Umbilical cord (tissue), 2 donors: Measurements from ENCODE around the gene DRD1. TPM values are rescaled to one million over a fixed set of nuclear protein-coding genes. Genes with fewer than 3 reads are reported as not detected.

ENCODE experiments used
- DNase-seq: peaks from one replicate; pipeline ENCODE4 v3.0.0-alpha.2; 2015; ENCODE audit warnings: low spot score
- total RNA-seq: library from RNA; depleted of rRNA; stranded (reverse); fragments of >200 nt; gene quantifications from one replicate; pipeline ENCODE4 v1.2.3, GENCODE V29; 2014; ENCODE audit warnings: low replicate concordance; ENCODE audit not compliant: insufficient read depth

Gene DRD1
- 2.4 TPM for total RNA-seq

DNA sequence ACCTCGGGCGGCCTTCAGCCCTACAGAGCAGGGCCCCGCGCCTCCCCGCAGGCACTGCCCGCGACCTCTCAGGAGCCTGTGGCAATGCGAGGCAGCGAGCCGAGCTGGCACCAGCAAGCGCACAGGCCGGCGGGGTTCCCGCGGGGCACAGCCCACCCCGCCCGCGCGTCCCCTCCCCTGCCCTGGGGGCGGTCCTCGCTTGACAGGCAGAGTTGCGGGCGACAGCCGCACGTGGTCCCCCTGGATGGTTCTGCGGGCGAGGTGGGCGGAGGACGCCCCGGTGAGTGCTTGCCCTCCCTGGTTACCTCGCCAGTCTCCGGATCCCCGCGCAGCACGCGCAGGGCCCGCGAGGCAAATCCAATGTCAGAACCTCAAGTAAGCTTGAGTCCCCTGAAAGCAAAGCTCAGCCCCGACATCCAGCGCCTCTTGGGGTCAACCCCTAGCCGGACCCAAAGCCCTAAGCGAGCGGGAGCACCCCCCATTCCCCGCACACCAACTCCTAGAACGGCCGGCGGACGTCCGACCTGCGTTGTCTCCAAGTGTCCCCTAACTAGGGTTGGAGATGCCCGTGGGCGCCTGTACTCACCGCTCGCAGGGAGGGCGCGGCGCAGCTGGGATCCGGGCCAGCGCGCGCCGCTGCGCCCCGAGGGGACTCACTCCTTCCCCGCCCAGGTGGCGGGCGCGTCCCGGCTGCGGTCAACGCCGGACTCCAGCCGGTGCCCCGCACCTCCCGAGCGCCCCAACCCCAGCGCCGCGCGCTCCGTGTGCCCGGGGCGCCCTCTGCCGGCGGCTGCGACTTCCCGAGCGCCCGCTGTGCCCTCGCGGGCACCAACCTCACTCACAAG is at the start of gene DRD1:
Gene DRD1 (minus strand): TSS at position 123 of the 845 bp plus-strand sequence. CDS start 1,083 bp downstream, outside the sequence.
- DNase-seq: peak; percentile 27

DNA sequence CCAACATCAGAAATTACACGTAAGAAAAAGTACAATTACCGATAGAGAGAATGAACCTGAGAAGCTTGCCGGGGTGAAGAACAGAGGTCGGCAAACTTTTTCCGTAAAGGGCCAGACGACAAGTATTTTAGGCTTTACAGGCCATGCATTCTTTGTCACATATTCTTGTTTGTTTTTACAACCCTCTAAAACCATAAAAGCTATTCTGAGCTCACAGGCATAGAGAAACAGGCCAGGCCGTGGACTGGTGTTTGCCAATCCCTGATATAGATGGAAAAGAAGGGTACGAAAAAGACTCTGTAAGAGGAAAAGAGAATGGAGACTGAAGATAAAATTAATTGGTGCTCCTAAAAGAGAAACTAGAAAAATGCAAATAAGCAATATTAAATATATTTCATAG is 49.7 kb upstream of the DRD1 start:
- no peak for DNase-seq

DNA sequence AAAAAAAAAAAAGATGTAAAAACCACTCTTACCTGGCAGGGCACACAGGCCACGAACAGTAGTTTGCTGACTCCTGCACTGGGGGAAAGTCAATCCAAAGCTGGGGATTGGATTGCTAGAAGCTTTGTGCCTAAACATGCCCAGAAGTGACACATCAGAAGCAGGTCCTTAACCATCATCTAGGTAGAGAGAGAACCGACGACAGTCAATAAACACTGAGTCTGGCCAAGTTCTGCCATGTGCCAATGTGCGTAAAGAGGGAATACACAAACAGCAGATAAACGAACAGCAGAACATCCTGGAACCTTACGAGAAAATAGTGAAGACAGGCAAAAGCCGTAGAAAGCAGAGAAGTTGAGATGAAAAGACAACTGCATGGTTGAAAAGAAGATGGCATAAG is 49.3 kb upstream of the DRD1 start:
- DNase-seq: no peak

DNA sequence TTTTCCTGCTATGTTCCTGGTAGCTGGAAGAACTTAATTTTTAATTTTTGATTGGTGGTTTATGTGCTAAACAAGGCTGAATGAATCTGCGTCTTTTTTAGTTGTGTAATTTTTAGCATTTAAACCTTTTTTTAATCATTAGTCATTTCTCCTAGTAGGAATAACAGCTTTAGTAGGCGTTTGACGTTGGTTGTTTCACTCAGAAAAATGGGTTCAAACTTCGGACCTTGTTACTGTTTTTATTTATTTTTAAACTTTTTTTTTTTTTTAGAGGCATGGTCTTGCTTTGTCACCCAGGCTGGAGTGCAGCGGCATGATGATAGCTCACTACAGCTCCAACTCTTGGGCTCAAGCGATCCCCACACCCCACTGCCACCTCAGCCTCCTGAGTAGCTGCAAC is 47.2 kb upstream of the DRD1 start:
- DNase-seq: no peak

DNA sequence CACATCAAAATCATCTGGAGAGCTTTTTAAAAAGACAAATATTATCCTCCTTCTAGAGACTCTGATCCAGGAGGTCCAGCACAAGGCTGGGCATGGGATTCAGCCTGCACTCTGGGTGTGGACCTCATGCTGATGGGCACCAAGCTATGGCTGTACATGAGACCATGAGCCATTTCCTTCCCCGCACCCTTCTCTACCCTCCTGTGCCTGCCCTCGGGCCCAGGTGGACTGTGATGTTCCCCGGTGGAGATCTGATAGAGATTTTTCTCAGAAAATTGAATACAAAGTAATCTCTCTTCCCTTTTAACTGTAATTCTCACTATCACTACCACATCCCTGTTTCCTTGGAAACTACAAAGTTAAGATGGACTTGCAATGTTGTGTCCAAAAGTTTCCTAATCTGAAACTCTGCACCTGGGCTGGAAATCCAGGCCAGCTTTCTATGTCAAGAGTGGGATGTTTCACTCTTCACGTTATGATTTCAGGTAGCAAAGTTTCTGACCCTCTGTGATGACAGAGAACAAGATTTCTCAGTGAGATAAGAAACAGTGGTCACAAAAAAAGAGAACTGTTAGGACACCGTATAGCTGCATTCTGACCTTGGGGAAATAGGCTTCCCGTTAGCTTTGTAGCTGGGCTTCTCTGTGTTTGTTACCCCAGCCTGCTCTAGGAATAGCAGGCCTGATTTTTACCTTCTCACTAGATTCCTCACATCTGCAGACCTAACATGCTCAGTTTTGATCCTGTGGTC is 45.9 kb upstream of the DRD1 start:
- no peak for DNase-seq

DNA sequence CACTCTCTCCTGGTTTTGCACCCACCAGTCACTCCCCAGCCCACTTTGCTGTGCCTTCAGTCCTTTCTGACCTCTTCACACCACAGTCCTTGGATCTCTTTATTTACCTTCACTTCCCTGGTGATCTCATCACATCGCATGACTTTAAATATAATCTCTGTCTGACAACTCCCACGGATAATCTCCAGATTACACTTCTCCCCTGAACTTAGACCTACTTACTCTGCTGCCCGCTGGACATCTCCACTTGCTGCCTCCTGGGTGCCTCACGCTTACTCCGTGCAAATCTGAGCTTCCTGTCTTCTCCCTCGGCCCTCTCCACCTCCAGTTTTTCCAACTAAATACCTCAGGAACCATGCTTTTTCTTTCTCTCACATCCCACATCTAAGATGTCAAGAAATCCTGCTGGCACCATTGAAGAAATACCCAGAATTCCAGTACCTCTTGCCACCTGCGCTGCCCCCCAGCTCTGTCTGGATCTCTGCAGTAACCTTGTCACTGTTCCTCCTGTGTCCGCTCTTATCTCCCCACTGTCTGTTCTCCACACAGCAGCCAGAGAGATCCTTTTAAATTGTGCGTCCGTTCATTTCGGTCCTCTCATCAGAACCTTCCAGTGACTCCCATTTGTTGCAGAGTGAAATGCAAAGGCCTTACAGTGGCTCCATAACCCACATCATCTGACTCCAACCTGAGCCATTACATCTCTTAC is 43.7 kb upstream of the DRD1 start:
- DNase-seq: no peak

DNA sequence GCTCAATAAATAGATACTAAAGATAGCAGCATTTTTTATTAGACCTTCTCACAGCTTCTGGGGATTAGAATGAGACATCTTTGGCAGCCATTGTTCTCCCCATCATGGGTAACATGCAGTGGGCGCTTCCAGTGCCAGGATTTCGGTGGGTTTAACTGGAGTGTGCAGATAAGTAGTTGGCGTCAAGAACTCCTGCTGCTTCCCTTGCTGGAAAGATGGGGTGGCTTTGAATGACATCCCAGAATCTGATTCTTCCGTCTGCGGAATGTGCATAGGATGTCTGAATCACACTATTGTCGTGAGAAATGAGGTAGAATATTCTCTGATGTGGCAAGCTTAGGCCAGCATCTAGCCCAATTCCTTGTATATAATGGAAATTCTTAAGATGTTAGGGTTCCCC is 41.6 kb upstream of the DRD1 start:
- no peak for DNase-seq

DNA sequence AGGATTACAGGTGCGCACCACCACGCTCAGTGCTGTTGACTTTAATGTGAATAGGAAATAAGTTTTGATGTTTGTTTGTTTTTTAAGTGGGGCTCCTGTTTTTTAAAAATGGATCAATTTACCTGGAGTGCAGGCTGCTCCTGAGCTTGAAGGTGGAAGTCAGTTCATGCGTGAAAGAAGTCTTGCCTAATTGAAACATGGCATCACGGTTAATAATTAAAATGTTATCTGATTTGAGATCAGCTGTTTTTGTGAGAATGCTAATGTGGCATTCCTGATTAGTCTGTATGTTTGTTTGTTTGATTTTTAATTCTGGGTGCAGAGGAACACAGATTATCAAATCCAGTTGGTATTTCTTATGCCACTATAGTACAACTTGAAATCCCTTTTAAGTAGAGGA is 40.8 kb upstream of the DRD1 start:
- no peak for DNase-seq

DNA sequence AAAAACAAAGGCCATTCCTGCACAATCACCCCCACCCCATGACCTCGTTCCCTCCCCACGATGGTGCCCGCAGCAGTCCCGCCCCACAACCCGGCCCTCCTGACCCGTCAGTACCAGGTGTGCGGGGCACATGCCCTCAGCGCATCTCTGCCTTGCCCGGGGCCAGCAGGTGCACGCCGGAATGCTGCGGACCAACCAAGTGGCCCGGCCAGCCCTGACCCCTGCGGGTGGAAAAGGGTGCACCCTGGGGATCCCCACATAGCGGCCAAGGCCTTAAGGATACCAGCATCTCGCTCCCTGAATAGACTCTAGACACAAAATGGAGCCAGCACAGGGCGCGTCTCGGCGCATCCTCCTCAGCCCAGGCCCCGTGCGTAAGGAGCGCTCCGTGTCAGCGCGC is 40.3 kb upstream of the DRD1 start:
- no peak for DNase-seq

DNA sequence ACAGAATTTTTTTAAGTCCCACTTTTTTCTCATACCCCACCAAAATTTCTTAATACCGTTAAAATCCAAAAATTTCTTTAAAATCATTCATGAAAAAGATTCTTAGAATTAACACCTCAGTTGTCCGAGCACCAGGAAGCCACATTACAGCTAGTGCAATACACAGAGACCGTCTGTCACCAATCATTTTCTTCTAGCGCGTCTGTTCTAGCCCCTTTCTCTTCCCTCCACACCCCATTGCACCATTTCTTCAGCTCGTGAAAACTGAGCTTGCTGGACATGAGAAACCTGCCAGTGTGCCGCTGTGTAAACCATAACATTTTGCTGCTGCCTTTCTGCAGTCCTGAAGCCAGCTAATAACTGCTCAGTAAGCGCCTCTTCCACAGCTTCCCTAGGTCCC is 39.4 kb upstream of the DRD1 start:
- DNase-seq: no peak

DNA sequence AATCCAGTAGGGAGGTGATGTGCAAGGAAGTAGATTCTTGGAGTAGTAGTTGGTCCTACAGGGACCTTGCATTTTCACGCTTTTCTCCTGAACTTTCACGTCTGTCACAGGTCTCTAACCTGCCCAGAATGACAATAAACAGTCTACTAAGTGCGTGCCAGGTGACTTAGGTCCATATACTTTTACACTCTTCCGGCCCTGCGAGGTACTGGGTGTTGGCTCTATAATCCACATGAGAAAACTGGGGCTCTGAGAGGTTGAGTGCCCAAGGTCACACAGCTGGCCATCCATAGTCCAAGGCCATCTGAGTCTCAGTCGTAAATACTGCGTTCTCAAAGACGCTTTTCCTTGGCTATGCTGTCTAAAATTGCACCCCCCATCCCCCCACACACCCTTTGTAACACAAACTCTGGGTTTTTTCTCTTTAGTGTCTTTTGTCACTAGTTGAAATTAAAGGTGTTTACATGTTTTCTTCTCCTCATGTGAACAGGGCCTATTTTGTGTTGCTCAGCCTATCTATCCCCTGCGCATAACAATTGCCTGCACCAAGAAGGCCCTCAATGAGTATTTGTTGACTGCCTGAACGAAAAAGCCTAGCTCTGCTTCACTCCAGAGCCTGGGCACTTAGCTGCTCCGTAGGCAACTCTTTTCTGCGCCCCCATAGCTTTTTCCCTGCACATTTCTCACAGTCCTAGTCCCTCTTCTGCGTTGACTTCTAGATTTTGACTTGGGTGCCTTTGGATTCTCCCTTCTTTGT is 35.3 kb upstream of the DRD1 start:
- no peak for DNase-seq

DNA sequence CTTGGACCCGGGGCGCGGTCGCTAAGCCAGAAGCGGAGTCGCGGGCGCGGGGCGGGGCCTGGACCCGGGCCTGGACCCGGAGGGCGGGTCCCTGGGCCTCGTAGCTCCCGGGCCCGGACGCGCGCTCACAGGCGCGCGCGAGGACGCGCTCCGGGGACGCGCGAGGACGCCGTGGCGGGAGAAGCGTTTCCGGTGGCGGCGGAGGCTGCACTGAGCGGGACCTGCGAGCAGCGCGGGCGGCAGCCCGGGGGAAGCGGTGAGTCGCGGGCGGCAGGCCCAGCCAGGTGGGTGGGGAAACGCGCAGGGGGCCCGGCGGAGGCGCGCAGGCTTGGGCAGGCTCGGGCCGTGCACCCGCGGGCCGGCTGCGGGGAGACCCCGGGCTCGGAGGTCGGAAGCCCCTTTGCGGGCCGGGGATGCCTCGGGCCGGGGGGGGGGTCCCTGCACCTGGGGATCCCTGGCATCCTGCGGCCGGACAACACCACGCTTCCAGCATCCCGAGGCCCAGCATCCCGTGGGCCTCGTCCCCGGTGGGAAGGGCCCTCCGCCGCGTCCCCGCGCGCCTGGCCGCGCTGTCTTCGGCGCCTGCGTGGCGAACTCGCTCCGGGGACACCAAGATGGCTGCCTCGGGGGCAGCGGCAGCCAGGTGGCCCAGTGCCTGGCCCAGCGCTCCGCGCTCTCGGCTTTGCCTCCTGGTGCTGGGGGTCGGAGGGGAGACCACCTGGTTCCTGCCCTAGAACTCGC is 34.6 kb upstream of the DRD1 start, which contains the start of gene SFXN1:
Gene SFXN1 (plus strand): TSS at position 177 of the 741 bp plus-strand sequence. CDS start 13,544 bp downstream, outside the sequence.
- peak; percentile 86 for DNase-seq

DNA sequence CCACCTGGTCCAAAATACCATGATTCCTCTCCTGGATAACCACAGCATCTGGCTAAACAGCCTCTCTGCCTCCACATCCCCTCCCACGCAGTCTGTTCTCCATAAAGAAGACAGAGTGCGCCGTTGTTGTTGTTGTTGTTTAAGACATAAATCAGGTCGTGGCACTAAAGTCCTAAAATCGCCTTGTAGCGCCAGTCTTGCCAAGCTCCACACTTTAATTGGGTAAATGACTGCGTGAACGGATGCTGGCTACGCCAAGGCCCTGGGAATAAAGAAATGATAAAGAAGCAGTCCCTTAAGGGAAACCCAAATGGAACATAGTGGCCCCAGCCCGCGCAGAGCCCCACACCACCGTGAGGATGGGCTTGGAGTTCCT is 34.0 kb upstream of the DRD1 start:
- DNase-seq: no peak

DNA sequence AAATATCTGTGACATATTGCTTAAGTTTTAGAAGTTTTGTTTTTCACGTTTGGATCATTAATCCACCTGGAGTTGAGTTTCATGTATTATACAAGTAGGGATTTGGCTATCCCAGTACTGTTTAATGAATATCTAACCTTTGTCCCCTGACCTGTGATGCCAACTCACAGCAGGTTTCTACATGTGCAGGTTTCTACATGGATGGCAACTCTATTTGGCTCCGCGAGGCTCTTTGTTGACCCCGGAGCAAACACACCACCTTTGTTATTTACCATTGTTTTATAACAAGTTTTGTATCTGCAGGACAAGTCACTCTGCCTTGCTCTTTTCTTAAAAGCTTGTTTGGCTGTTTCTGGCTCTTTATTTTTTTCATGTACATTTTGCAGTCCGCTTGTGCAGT is 33.5 kb upstream of the DRD1 start:
- no peak for DNase-seq

DNA sequence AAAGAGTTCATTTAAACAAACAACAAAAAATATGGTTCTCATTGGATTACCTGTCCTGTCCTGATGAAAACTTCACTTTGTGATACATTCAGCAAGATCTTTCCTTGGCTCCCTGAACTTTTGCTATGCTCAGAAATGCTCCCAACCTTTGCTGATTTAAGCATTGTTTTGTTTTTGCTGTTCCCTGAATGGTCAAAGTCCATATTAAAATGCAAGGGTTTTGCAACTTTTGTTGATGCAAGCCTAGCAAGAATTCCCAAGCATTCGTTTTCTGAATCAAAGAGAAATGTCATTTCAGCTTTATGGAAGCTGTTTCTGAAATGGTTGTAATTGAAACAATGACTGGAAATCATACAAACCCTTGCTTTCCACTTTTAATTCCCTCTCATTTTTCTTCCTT is 31.3 kb upstream of the DRD1 start:
- no peak for DNase-seq

DNA sequence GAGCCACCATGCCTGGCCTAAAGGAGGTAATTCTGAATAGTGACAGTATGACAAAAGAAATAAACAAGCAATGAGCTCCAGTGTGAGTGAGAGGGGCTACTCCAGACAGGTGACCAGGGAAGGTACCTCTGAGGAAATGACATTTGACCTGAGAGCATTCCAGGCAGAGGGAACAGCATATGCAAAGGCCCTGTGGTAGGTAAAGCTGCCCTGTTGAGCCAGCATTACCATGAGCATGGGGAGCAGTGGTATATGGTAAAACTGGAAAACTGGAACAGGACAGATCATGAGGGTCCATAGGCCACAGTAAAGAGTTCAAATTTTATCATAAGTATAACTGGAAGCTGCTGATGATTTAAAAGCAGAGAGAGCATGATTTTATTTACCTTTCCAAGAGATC is 28.4 kb upstream of the DRD1 start:
- DNase-seq: no peak

DNA sequence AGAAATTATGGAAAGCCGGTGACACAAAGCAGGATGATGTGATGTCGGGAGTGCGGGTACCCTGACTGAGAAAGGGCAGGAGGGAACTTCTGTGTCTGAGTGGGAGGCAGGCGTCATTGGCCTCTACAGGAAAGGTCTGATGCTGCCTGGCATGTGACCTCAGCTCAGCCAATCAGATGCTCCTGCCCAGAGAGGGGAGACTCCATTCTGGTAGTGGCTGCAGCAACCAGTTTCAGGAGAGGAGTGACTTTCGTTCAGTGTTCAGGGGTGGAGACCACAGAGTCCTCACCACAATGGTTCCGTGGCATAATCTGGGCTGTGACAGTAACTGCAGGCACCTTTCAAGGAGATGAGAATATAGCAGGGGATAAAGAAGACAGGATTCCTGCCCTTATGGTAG is 27.6 kb upstream of the DRD1 start:
- DNase-seq: no peak

DNA sequence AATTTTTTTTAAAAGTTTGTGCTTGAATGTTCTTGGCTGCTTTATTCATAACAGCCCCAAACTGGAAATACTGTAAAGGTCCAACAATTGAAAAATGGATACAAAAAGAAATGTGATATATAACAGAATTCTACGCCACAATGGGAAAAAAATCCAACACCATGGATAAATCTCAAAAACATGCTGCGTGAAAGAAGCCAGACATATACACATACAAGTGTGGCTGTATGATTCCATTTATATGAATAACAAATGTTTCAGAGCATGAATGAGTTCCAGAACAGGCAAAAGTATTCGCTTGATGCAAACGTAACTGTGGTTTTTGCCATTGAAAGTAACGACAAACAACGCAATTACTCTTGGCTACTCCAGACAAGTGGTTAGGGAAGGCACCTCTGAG is 27.2 kb upstream of the DRD1 start:
- DNase-seq: no peak

DNA sequence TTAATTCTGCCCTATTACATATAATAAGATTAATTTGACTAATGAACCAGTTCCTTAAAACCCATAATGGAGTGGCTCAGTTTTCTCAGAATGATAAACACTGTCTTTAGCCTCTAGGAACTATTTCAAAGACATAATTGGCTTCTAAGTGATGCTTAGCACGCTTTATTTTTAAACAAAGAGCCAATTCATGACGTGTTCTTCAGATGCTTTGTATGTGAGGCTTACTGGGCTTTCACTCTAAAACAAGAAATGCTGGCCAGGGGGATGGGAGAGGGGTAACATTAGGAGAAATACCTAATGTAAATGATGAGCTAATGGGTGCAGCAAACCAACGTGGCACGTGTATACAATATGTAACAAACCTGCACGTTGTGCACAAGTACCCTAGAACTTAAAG is 26.8 kb upstream of the DRD1 start:
- DNase-seq: no peak

DNA sequence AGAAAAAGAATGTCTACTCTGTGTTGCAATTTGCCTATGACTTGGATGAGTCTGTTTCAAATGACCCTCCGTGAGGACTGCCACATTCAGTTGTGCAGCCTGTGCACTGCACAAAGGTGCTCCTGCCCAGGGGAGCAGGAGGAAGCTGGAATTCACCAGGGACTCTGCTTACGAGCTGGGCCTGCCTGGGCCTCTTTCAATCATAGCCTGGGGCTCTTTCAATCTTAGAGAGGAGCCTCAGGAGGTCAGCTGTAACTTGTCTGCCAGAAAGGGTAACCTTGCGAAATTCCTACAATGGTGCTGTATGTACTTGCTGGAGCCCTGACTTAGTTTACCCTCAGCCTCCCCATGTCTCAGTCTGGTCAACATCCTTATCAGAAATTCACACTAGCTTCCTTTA is 25.9 kb upstream of the DRD1 start:
- no peak for DNase-seq

DNA sequence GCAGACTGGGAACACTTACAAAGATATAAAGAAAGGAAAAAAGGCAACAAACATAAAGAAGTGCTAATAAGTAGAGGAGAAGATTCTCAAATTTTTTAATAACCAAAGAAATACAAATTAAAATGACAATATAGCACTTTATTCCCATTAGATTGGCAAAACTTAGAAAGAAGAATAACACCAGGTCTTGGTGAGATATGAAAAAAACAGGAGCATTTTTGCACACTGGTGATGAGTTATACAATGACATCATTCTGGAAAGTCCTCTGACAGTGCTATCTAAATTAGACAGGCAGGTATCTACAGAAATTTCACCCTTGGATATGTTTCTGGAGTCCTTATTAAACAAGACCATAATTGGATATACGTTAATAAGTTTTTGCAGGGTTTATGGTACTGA is 24.9 kb upstream of the DRD1 start:
- no peak for DNase-seq
